GM18526 (cell line): ENCODE data around the gene TASL.

Source experiments
- POLR2A ChIP-seq: IDR thresholded peaks from 3 replicates; pipeline ENCODE4 v1.6.1; 2011; ENCODE audit not compliant: insufficient read length; ENCODE audit errors: extremely low read depth

TASL gene

DNA sequence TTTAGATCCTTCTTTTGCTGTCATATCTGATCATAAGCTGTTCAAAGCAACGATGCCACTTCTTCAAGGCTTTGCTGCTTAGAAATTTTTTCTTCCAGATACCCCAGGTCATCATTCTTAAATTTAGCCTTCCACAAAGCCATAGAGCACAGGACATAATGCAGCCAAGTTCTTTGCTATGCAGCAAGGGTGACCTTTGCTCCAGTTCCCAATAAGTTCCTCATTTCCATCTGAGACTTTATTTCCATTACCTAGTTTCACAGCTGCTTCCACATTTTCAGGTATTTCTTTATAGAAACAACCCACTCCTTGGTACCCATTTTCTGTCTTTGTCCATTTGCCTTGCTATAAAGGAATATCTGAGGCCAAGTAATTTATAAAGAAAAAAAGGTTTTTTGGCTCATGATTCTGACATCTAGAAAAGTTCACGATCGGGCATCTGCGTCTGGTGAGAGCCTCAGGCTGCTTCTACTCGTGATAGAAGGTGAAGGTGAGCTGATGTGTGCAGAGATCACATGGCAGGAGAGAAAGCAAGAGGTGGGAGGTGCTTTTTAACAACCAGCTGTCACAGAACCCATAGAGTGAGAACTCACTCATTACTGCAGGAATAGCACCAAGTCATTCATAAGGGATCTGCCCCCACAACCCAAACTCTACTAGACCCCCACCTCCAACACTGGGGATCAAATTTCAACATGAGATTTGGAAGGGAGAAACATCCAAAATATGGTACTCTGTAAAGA lies 11.8 kb upstream of the TASL start:
- no peak for TF ChIP-seq POLR2A

DNA sequence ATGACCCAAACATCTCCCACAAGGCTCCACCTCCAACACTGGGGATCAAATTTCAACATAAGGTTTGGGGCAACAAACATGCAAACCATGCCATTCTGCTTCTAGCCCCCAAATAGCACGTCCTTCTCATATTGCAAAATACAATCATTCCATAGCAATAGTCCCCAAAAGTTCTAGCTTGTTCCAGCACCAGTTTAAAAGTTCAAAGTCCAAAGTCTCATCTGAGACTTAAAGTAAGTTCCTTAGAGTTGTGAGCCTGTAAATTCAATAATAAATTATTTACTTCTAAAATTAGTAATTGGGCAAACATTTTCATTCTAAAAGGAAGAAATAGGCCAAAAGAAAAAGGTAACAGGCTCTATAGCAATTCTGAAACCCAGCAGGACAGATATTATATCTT lies 8.9 kb upstream of the TASL start:
- TF ChIP-seq POLR2A: no peak

DNA sequence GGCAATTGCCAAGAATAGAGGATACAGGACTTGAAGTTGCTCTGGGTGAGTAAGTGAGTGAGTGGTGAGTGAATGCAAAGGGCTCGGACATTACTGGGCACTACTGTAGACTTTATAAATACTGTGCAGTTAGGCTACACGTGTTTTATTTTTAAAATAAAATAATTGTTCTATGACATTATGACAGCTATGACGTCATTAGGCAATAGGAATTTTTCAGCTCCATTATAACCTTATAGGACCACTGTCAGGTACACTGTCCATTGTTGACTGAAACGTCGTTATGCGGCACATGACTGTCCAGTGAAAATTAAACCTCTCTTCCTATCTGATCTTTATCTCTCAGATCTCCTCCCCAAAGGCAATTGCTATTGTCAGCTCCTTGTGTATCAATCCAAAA lies 5.1 kb upstream of the TASL start:
- TF ChIP-seq POLR2A: no peak

DNA sequence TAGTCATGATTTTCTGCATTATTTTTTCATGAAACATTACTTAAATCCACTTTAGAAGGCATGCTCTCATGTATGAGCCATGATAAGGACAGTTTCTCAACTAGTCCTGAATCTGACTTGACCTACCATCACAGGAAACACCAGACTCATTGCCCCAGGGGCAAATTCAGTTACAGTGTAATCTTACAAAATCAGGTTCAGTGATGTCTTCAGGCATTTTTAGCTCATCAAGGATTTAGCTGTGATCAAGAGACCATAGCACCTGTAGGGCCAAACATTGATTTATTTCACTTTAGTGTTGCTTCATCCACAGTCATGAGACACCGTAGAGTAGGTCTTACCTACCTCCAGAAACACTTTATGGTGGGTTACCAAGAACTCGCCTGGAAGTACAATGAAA lies 3.1 kb upstream of the TASL start:
- no peak for TF ChIP-seq POLR2A

DNA sequence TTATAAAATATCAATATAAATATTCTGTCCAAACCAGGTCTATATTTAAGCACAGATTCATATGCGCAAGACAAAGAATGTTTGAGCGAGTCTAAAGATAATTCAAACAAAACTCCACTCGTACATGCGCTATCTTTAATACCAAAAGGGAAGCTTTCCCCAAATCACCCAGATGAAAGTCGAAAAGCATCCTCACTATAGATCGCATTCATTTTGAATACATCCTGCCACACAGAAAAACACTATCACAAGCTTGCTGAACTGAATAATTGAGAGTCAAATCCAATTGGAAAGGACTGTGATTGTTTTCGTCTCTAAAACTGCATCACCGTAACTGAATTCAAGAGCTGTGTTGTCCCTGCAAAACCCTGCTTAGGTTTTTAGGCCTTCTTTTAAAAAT lies 685 bp downstream of the TASL start:
- no peak for TF ChIP-seq POLR2A

DNA sequence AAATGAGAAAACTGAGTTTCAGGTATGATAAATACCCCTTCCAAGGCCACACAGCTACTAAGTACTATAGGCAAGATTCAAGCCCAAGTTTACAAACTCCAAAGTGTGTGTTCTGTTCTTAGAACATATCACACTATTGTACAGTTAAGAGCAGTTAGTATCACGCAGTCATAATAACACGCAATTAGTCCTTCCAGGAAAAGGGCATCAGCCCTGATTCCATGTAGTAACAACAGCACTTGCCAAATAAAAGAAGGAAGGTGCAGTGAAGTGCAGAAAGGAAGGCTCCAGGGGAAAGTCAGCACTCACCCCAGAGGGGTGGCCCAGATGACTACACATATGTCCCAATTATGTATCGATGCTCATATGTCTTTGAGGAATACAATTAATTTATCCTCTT lies 4.4 kb downstream of the TASL start:
- no peak for TF ChIP-seq POLR2A

DNA sequence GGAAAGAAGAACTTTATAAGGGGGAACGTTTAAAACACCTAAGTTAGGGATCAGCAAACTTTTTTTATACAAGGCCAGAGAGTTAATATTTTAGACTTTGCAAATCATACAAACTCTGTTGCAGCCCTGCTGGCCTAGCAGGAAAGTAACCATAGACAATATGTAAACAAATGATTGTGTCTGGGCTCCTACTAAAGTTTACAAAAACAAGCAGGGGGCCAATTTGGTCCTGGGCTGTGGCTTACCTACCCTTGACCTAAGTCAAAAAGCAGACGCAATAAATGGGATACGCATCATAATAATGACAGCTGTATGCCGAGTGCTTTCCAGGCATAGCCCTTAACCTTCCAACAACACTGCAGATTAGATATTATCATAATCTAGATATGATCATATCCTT lies 4.9 kb downstream of the TASL start:
- no peak for TF ChIP-seq POLR2A

DNA sequence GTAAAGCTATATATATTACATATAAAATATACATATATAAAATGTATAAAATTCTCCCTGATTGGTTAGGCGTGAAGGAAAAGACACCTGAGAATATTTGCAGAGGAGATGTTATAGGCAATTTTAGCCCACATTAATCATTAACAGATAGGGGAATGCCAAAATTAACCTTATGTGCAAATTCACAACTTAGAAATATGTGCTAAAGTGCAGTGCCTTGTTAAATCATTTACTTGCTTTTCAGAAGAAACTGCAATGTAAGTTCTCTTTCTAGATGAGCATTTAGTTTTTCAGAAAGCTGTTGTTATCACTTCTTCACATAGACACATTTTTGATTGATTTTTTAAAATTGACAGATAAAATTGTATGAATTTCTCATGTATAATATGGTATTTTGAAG lies 5.6 kb downstream of the TASL start:
- TF ChIP-seq POLR2A: no peak

DNA sequence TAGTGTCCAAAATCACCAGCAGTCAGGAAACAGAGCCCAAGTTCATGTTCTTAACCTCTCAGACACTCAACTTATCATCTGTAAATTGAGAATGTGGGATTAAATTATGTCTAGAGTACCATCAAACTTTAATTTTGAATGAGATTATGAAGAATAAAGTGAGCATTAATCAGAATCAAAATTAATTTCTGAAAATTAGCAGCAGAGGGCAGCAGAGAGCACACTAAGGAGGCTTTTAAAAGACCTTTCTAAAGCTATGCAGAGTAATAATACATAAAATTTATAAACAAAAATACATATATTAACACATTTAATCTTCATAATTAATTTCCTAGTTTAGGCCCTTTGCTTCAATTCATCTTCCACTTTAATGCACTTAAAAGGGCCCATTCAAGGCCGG lies 7.1 kb downstream of the TASL start:
- no peak for TF ChIP-seq POLR2A

DNA sequence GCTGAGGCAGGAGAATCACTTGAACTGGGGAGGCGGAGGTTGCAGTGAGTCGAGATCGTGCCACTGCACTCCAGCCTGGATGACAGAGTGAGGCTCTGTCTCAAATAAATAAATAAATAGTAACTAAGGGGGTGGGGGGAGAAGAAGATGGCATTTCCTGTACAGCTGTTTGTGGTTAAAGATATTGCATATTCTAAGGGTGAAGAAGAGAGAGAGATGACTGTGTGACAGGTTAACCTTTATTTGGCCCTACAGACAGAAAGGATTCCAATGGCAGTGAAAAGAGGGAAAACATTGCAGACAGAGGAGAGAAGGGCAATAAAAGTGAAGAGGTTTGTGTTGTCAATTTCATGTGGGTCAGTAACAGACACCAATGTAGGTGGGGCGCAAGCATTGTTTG lies 9.4 kb downstream of the TASL start:
- TF ChIP-seq POLR2A: no peak

DNA sequence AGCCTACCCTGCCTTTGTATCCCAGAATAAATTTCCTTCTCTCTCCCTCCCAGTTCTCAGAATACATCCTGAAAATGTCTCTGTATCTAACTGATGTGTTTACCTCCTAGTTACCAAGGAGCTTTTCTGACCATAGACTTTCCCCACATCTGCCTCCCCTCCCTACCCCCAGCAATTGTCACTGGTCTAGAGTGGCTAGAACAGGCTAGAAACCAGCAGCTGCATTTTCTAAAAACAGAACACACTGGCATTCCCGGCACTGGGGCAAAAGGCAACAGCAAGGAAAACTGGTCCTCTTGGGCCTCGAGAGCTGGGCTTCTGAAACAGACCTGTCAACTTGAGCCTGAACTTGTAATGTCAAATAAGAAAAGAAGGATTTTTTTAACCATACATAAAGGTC lies 16.4 kb downstream of the TASL start:
- no peak for TF ChIP-seq POLR2A

DNA sequence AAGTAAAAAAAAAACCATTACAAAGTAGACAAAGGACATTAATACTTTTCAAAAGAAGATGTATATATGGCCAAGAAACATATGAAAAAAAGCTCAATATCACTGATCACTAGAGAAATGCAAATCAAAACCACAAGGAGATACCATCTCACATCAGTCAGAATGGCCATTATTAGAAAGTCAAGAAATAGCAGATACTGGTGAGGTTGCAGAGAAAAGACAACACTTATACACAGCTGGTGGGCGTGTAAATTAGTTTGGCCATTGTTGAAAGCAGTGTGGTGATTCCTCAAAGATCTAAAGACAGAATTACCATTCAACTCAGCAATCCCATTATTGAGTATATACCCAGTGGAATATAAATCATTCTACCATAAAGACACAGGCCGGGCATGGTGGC lies 39.3 kb downstream of the TASL start:
- TF ChIP-seq POLR2A: no peak

DNA sequence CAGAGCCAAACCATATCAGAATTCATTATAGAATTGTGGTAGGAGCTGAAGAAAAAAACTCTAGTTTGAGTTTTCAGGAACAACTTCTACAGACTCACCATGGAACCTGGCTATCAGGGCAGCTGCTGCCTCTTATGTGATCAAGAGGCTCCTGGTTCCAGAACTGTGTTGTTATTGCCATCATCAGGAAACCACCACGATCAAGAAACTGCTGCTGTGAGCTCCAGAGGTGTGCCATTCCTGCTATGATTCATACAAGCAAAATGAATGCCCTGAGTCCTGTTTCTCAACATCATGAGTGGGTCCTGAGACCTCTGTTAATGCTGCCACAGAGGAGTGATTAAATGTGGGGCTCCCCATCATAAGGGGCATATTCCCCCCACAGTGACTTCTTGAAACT lies 43.7 kb downstream of the TASL start:
- TF ChIP-seq POLR2A: no peak

DNA sequence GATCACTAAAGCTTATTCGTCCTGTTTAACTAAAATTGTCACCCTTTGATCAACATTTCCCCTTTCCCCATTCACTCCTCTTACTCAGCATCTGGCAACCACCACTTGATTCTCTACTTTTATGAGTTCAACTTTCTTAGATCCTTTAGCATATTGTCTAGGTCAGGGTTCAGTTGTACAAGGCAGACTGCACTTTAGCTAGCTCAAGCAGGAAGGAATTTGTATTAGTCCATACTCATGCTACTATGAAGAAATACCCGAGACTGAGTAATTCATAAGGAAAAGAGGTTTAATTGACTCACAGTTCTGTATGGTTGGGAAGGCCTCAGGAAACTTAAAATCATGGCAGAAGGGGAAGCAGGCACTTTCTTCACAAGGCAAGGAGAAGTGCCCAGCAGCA lies 44.3 kb downstream of the TASL start:
- no peak for TF ChIP-seq POLR2A

DNA sequence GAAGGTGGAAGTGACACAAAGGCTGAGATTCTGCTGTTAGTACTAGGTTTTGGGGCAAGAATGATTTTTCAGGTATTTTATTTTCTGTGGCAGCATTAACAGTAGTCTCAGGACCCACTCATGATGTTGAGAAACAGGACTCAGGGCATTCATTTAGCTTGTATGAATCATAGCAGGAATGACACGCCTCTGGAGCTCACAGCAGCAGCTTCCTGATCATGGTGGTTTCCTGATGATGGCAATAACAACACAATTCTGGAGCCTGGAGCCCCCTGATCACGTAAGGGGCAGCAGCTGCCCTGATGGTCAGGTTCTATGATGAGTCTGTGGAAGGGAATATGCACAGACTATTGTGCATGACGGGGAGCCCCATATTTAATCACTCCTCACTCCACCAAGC lies 47.0 kb downstream of the TASL start:
- no peak for TF ChIP-seq POLR2A

DNA sequence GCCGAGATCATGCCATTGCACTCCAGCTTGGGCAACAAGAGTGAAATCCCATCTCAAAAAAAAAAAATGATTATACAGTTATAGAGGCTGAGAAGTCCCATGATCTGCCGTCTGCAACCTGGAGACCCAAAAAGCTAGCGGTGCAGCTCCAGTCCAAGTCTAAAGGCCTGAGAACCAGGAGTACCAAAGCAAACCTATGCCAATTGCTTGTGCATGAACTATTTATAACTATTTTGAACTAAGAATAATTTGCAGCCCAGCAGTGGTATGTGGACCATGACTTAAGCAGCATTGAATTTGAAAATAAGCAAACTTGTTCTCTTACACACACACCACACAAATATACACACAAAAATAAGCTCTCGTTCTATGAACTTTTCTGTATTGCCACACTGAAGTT lies 51.8 kb downstream of the TASL start:
- no peak for TF ChIP-seq POLR2A

DNA sequence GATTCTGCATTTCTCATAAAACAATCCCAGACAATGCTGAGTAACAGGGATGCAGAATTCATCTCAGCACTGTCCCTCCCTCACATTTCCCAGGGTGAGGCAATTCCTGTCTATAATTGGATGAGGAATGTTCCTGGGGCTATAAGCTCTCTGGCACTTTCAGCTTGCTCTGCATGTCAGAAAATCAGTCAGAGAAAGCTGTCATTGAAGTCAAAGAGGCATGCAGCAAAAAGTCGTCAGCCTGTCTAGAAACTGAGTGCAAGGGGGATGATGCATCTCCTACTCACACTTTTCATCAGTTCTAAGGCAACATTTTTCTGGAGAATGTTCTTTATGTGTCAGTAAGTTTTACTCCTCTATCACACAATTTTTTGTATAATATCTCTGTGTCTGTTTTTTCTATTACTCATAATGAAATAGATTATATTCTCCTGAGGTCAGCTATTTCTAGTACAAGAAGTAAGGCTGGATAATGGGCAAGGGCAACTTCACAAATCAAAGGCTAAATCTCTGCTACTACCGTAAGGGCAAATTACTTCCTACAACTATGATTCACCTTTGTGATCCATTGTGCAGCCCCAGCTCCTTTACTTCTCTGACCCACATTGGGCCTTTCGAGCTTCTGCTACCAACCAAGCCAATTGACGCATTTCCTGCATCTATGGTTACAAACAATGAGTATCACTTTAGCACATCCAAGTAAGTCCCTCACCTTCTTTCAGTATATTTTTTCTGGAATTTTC lies 56.0 kb downstream of the TASL start:
- TF ChIP-seq POLR2A: no peak
